IMR-90 (cell line): ENCODE results near the gene RAPGEF1.

Source experiments
- BHLHE40 ChIP-seq: fragments of 150-350 bp; IDR thresholded peaks from 2 replicates; pipeline ENCODE4 v1.6.1; 2016; ENCODE audit warnings: mild to moderate bottlenecking, low read depth, low read length
- CTCF ChIP-seq: conservative IDR thresholded peaks from 2 replicates; pipeline ENCODE4 v1.5.1; 2012; ENCODE audit warnings: mild to moderate bottlenecking, low read depth, low read length, improper control_type of control experiment
- POLR2A ChIP-seq: IDR thresholded peaks from 2 replicates; pipeline ENCODE4 v1.6.1; 2012; ENCODE audit warnings: mild to moderate bottlenecking, low read depth, low read length
- RAD21 ChIP-seq: IDR thresholded peaks from 2 replicates; pipeline ENCODE4 v1.6.1; 2012; ENCODE audit warnings: low read length, improper control_type of control experiment
- RFX5 ChIP-seq: IDR thresholded peaks from 2 replicates; pipeline ENCODE4 v1.8.0; 2012; ENCODE audit warnings: low read depth, mild to moderate bottlenecking, low read length, moderate library complexity

GRCh38 chr9:131707050-131707449 lies 32.8 kb downstream of the RAPGEF1 start:
- TF ChIP-seq CTCF (no peak), POLR2A (no peak), RAD21 (no peak), BHLHE40 (no peak), RFX5 (no peak)
